Measurements from ENCODE around the gene CEP131.

CEP131 gene

DNA sequence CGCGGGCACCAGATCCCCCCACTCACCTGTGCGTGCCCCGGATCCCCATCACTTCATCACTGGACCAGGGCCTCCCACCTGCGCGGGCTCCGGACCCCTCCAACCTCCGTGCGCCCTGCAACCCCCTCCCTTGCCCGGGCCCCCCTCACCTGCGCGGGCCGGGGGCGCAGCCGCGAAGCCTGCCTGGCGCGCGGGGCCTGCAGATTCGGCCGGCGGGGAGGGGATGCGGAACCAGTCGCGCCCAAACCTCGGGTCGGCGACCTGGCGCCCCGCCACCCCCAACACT is 202 bp downstream of the CEP131 start:
- DNase-seq (ENCODE audit: low read depth): no peak
- TF ChIP-seq CTCF (IDR thresholded peaks at IDR 0.05; ENCODE audit: low read length, missing control alignments): no peak
- peak overlapping the region; percentile 69 for H3K4me3 ChIP-seq (replicated peaks; ENCODE audit: low read depth, low read length)

DNA sequence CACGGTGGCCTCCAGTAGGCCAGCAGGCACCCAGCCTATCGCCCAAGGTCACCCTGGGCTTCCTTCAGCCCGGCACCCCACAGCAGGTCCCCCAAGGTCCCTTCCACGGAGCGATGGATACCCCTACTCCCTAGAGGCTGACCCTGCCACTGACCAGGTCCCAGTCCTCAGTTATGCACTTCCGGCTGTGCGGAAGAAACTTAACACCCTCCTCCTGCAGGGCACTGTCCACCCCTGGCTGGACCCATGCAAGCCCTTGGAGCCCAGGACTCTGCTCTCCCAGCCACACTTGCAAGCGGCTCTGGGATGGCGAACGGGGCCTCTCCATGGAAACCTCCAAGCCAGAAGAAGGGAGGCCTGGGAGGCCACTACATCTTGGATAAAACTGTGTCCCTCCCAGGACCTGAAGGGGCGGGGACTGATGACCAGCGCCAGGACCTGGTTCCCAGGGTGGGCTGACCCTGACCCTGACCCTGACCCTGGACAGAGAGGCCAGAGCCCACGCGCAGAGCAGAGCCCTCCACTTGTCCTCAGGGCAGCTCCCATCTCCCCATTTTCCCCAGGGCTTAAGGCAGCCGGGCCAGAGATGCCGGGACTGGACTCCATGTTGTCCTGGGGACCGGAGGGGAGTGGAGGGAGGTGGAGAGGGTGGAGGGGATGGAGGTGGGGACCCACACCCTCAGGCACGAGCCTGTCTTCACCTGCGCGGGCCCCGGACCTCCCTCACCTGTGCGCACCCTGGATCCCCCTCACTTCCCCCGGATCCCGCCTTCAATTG is 734 bp downstream of the CEP131 start:
- H3K4me3 ChIP-seq (replicated peaks; ENCODE audit: low read depth, low read length): peak overlapping the region; percentile 69
- DNase-seq (ENCODE audit: low read depth): no peak
- no peak for TF ChIP-seq CTCF (IDR thresholded peaks at IDR 0.05; ENCODE audit: low read length, missing control alignments)

GRCh38 chr17:81221371-81221841 is 1.4 kb downstream of the CEP131 start:
- TF ChIP-seq CTCF (IDR thresholded peaks at IDR 0.05; ENCODE audit: low read length, missing control alignments): no peak
- no peak for DNase-seq (ENCODE audit: low read depth)
- peak overlapping the region; percentile 69 for H3K4me3 ChIP-seq (replicated peaks; ENCODE audit: low read depth, low read length)

- no peak overlapping the region for H3K4me3 ChIP-seq (replicated peaks; ENCODE audit: low read depth, low read length)
- no peak for DNase-seq (ENCODE audit: low read depth)
- no peak for TF ChIP-seq CTCF (IDR thresholded peaks at IDR 0.05; ENCODE audit: low read length, missing control alignments)
Measured at GRCh38 chr17:81219476-81220180, 3.1 kb downstream of the CEP131 start.

GRCh38 chr17:81218991-81219390 is 3.8 kb downstream of the CEP131 start:
- TF ChIP-seq CTCF (IDR thresholded peaks at IDR 0.05; ENCODE audit: low read length, missing control alignments): no peak
- no peak overlapping the region for H3K4me3 ChIP-seq (replicated peaks; ENCODE audit: low read depth, low read length)
- no peak for DNase-seq (ENCODE audit: low read depth)

DNA sequence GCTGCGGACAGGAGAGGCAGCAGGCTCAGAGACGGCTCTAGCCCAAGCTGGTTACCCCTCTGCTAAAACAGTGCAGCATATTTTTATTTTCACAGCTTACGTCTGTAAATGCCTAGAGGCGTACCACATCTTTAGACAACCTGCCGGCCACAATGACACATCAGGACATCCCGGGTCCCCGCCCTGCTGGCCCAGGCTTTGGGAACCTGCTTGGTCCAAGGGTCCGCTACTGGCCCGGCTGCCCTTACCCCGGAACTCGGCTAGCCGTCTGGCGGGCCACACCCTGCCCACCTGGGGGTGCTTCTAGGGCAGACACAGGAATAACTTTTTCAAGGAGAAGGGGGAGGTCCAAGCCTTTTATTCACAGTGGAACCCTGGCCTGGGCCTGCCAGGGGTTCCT is 4.3 kb downstream of the CEP131 start:
- DNase-seq (ENCODE audit: low read depth): no peak
- no peak overlapping the region for H3K4me3 ChIP-seq (replicated peaks; ENCODE audit: low read depth, low read length)
- no peak for TF ChIP-seq CTCF (IDR thresholded peaks at IDR 0.05; ENCODE audit: low read length, missing control alignments)

All from fibroblast of pulmonary artery (primary cell).